ENCODE results near the gene IL1RL1. TPM values are rescaled to one million over a fixed set of nuclear protein-coding genes. Genes with fewer than 3 reads are reported as not detected.
A peak's percentile ranks its signal among the peaks of the same experiment; 100 is the strongest.

The IL1RL1 gene
- total RNA-seq, 4 donors from 2014 or later, result 0.45 to 10.9 (median 5.8) TPM

DNA sequence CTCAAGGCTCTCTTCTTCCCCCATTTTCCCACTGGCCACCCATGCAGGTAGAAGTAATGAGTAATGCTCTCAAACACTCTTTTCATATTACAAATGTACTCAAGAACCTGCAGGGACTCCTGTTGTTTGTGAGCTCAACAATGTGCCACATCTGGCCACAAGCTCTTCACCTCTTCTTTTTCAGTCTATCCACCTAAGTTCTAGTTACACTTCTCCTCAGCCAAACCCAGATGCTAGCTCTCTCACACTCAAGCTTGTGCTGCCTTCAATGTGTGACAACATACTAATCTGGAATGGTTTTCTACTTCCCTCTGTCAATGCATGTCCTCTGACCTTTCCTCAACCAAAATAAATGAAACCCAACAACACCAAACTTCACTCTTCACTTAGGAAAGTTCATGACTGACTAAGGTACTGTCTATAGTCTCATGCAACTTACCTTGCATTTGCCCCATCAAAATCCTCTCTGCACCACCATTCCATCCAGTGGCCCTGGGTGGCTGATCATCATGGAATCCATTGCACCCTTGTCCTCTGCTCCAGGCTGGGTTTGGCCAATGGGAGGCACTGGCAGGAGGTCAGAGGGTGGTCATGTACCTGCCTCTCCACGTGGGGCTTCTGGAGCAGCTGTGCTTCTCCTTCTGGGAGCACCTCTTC lies 38.9 kb downstream of the IL1RL1 start:
- intact Hi-C loops (cut with DNase I), result no loop called here

DNA sequence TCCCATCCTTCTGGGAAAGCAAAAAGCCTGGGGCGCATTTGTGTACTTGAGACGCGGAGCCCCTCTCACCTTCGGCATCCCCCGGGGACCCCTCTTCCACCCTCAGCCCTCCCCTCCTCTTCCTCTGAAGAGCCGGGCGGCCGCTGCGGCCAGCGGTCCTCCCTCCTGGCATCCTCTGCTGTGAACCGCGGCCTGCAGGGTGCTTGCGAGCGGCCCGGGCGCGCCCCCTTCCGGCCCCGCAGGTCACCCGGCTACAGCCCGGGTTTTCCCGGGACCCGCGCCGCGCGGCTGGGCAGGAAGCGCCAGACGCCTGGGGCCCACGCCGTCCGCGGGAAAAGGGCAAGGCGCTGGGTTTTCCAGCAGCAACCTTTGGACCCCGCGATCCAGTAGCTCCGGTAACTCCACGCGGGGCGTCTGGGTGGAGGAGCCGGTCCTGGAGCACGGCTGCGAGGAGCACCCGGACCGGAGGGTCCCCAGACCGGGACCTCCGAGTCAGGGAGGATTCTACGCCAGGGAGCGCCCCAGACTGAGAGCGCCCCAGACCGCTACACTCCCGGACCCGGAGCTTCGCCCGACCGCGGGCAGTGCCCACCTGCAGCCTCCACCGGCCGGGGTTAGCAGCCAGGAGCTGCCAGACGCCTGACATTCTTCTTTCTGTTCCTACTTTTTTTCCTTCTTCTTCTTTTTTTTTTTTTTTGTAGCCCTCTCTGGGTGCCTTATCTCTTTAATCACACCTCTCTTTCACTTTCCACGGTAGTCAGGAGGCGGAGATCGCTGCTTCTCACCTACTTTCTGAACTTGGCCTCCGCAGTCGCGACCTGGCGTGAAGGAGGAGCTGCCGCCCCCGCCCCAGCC lies 44.4 kb downstream of the IL1RL1 start, which contains the start of gene IL18R1:
IL18R1 (plus strand) TSS at position 271 of the 855 bp plus-strand sequence. CDS start 6,865 bp downstream, outside the sequence.
- intact Hi-C loops (cut with DNase I), result no loop called here
- peak within 1 kb of the TSS; percentile 53 to 81 (median 62) for H3K27ac ChIP-seq

More for the DNA sequence above, 38.9 kb downstream of the IL1RL1 start:
- no peak overlapping the region for H3K27ac ChIP-seq
- H3K4me3 ChIP-seq, result no peak overlapping the region
- TF ChIP-seq CTCF (IDR thresholded peaks at IDR 0.05), result no peak
- no peak for TF ChIP-seq POLR2A (IDR thresholded peaks at IDR 0.05)
- no peaks in the 10 kb centered on the region for H3K36me3 ChIP-seq
- DNase-seq, result no peak
- H3K4me1 ChIP-seq, result peaks cover 0 to 4% (median 0%) of the 10 kb centered on the region in 3 donors
- no peaks in the 10 kb centered on the region for H3K9me3 ChIP-seq
- WGBS, 2 donors, result 25 to 33% methylated on average over 1 of the region's 1 CpG
- no peaks in the 10 kb centered on the region for H3K27me3 ChIP-seq

GRCh38 chr2:102356381-102356712 lies 45.0 kb downstream of the IL1RL1 start:
- intact Hi-C loops (cut with DNase I), result no loop called here
- H3K36me3 ChIP-seq, result no peaks in the 10 kb centered on the region
- WGBS, 2 donors, result 8 to 14% methylated on average over 2 to 5 of the region's 7 CpGs
- no peak for TF ChIP-seq CTCF (IDR thresholded peaks at IDR 0.05)
- peak in 1 of 4 donors; percentile 13 for TF ChIP-seq POLR2A (IDR thresholded peaks at IDR 0.05)
- no peaks in the 10 kb centered on the region for H3K27me3 ChIP-seq
- H3K27ac ChIP-seq, result peak overlapping the region; percentile 53 to 81 (median 62)
- DNase-seq, result no peak
- peak overlapping the region; percentile 48 to 74 (median 66) for H3K4me3 ChIP-seq
- H3K4me1 ChIP-seq, result peaks cover 0 to 33% (median 0%) of the 10 kb centered on the region in 3 donors
- no peaks in the 10 kb centered on the region for H3K9me3 ChIP-seq

More for the DNA sequence above, 44.4 kb downstream of the IL1RL1 start, which contains the start of gene IL18R1:
- Histone ChIP-seq H3K4me3 (peak within 1 kb of the TSS; percentile 48 to 74 (median 66)), H3K4me1 (peaks cover 0 to 33% (median 0%) of the 10 kb centered on the region in 3 donors), H3K9me3 (no peaks in the 10 kb centered on the region), H3K27me3 (no peaks in the 10 kb centered on the region), H3K36me3 (no peaks in the 10 kb centered on the region)
- peak; percentile 54 to 86 (median 74) for TF ChIP-seq CTCF (IDR thresholded peaks at IDR 0.05)
- peak in 1 of 4 donors; percentile 21 for TF ChIP-seq POLR2A (IDR thresholded peaks at IDR 0.05)
- 3 to 4% methylated on average over 28 to 35 of the region's 69 CpGs for WGBS, 2 donors
- DNase-seq, result no peak

- 70 to 77% methylated on average over 2 of the region's 2 CpGs for WGBS, 2 donors
- H3K27ac ChIP-seq, result peak overlapping the region in 2 of 4 donors; percentile 37 to 81
- TF ChIP-seq POLR2A (IDR thresholded peaks at IDR 0.05) (no peak), CTCF (IDR thresholded peaks at IDR 0.05) (no peak)
These were observed 45.4 kb downstream of the IL1RL1 start for GRCh38 chr2:102356741-102357140.

More at GRCh38 chr2:102356741-102357140, 45.4 kb downstream of the IL1RL1 start:
- Histone ChIP-seq H3K4me3 (peak overlapping the region in 2 of 4 donors; percentile 69 to 74), H3K27me3 (no peaks in the 10 kb centered on the region), H3K36me3 (no peaks in the 10 kb centered on the region), H3K9me3 (no peaks in the 10 kb centered on the region), H3K4me1 (peaks cover 0 to 33% (median 0%) of the 10 kb centered on the region in 3 donors)
- intact Hi-C loops (cut with DNase I), result no loop called here
- DNase-seq, result no peak

Measured in esophagus squamous epithelium (tissue), 5 donors.